Measurements from ENCODE around the gene CHAF1B. TPM values are rescaled to one million over a fixed set of nuclear protein-coding genes. Genes with fewer than 3 reads are reported as not detected.
"Not testable (repeated sequence)": the region's sequence is repeated elsewhere in the genome, so short reads cannot be mapped to it uniquely, and the experiment has no call there.

CHAF1B gene
- total and polyA plus RNA-seq, 2 experiments from 2014 or later: 3.0 to 5.2 TPM

DNA sequence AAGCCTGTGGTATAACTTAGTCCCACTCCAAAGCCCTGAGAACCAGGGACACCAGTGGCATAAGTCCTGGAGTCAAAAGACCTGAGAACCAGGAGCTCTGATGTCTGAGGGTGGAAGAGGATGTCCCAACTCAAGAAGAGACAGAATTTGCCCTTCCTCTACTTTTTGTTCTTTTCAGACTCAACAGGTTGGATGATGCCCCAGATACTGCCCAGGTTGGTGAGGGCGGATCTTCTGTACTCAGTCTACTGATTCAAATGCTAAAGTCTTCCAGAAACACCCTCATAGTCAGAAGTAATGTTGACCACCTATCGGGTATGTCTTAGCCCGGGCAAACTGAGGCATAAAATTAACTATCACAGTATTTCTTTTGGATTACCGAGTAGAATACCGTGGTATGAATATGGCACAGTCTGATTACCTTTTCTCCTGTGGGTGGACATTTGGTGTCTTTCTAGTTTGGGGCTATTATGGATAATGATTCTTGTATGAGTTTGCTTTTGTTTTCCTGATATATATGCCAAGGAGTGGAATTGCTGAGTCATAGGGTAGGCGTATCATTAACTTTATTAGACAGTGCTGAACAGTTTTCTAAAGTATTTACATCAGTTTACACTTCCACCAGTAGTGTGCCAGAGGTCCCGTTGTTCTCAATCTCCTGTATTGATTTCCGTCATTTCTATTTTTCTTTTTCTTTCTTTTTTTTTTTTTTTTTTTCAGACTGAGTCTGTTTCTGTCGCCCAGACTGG, 3.2 kb upstream of the CHAF1B start:
- Histone ChIP-seq H3K4me3 (no peak overlapping the region), H3K36me3 (ENCODE audit: low read depth) (peaks cover 11% of the 10 kb centered on the region; the same call in 1 of the 2 replicates), H3K27ac (no peak overlapping the region), H3K79me2 (ENCODE audit: insufficient read depth) (no peaks in the 10 kb centered on the region), H3K9ac (no peak overlapping the region), H4K20me1 (ENCODE audit: insufficient read depth) (no peaks in the 10 kb centered on the region), H3K4me1 (ENCODE audit: insufficient read depth) (peaks cover 5% of the 10 kb centered on the region; the same call in 1 of the 2 replicates), H3F3A (ENCODE audit: insufficient read depth) (peaks cover 21% of the 10 kb centered on the region), H3K4me2 (ENCODE audit: unreplicated experiment) (no peak overlapping the region), H2AFZ (no peak overlapping the region), H3K9me3 (ENCODE audit: low read depth) (no peaks in the 10 kb centered on the region), H3K27me3 (replicated peaks; ENCODE audit: insufficient read depth) (no peaks in the 10 kb centered on the region), H3K9me2 (ENCODE audit: insufficient read depth) (no peaks in the 10 kb centered on the region)
- 79 to 81% methylated on average over 9 of the region's 9 CpGs for WGBS, 2 experiments (ENCODE audit: low coverage in 1 of 2, low lambda C conversion rate in 2 of 2, missing lambda C conversion rate in 2 of 2)
- DNase-seq: peak; percentile 56
- no peak for TF ChIP-seq EZH2phosphoT487 (IDR thresholded peaks at IDR 0.05; ENCODE audit: insufficient read depth, low read depth)
- no peak for TF ChIP-seq EZH2 (IDR thresholded peaks at IDR 0.05; ENCODE audit: insufficient read depth, poor library complexity, severe bottlenecking)
- in situ Hi-C loops (cut with MboI): no loop called here

DNA sequence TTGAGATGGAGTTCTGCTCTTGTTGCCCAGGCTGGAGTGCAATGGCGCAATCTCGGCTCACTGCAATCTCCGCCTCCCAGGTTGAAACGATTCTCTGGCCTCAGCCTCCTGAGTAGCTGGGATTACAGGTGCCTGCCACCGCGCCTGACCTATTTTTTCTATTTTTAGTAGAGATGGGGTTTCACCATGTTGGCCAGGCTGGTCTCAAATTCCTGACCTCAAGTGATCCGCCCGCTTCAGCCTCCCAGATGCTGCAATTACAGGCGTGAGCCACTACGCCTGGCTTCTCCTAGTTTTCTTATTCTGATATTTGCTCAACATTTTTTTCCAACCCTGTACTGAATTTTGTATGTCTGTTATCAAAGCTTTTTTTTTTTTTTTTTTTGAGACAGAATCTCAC, 2.5 kb upstream of the CHAF1B start:
- H3K27me3 ChIP-seq (replicated peaks; ENCODE audit: insufficient read depth); H3K4me1 ChIP-seq (ENCODE audit: insufficient read depth); H3K4me2 ChIP-seq (ENCODE audit: unreplicated experiment); H2AFZ ChIP-seq; H4K20me1 ChIP-seq (ENCODE audit: insufficient read depth); H3K4me3 ChIP-seq; in situ Hi-C loops (cut with MboI); H3K36me3 ChIP-seq (ENCODE audit: low read depth); H3K9me2 ChIP-seq (ENCODE audit: insufficient read depth); H3K9me3 ChIP-seq (ENCODE audit: low read depth); H3K79me2 ChIP-seq (ENCODE audit: insufficient read depth); H3K9ac ChIP-seq; H3K27ac ChIP-seq; DNase-seq: not testable (repeated sequence)
- 88 to 95% methylated on average over 10 of the region's 10 CpGs for WGBS, 2 experiments (ENCODE audit: low coverage in 1 of 2, low lambda C conversion rate in 2 of 2, missing lambda C conversion rate in 2 of 2)
- peaks cover 21% of the 10 kb centered on the region for H3F3A ChIP-seq (ENCODE audit: insufficient read depth)

DNA sequence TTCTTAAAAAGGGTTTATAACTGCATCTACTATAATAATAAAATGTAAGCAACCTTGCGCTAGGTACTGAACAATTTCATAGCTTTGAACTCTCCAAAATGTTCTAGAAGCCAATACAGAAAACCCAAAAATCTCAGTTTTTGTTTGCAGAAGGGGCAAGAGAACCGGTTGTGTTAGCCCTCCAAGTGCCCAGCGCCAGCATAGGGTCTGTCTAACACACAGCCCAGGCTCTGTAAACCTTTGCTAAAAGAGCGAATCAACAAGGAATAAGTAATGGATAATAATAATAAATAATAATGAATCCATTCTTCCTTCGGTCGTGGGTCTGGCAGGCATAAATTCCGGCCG, 333 bp upstream of the CHAF1B start:
- Histone ChIP-seq H3K79me2 (ENCODE audit: insufficient read depth) (no peaks in the 10 kb centered on the region), H3K4me3 (peak overlapping the region; percentile 84), H2AFZ (0 out of 2 replicates have a peak overlapping the region, but pooled peaks have one; percentile 88), H3K9ac (no peak overlapping the region), H3K27ac (no peak overlapping the region), H3K27me3 (replicated peaks; ENCODE audit: insufficient read depth) (no peaks in the 10 kb centered on the region), H3K4me1 (ENCODE audit: insufficient read depth) (peaks cover 5% of the 10 kb centered on the region; the same call in 1 of the 2 replicates), H3K9me3 (ENCODE audit: low read depth) (no peaks in the 10 kb centered on the region), H3F3A (ENCODE audit: insufficient read depth) (peaks cover 12% of the 10 kb centered on the region; the same call in 1 of the 2 replicates), H4K20me1 (ENCODE audit: insufficient read depth) (no peaks in the 10 kb centered on the region), H3K9me2 (ENCODE audit: insufficient read depth) (no peaks in the 10 kb centered on the region), H3K36me3 (ENCODE audit: low read depth) (no peaks in the 10 kb centered on the region), H3K4me2 (ENCODE audit: unreplicated experiment) (peak overlapping the region; percentile 90)
- WGBS, 2 experiments (ENCODE audit: low coverage in 1 of 2, low lambda C conversion rate in 2 of 2, missing lambda C conversion rate in 2 of 2): 40 to 42% methylated on average over 8 of the region's 8 CpGs
- in situ Hi-C loops (cut with MboI): no loop called here
- TF ChIP-seq EZH2phosphoT487 (IDR thresholded peaks at IDR 0.05; ENCODE audit: insufficient read depth, low read depth) (no peak), EZH2 (IDR thresholded peaks at IDR 0.05; ENCODE audit: insufficient read depth, poor library complexity, severe bottlenecking) (no peak)
- no peak for DNase-seq

DNA sequence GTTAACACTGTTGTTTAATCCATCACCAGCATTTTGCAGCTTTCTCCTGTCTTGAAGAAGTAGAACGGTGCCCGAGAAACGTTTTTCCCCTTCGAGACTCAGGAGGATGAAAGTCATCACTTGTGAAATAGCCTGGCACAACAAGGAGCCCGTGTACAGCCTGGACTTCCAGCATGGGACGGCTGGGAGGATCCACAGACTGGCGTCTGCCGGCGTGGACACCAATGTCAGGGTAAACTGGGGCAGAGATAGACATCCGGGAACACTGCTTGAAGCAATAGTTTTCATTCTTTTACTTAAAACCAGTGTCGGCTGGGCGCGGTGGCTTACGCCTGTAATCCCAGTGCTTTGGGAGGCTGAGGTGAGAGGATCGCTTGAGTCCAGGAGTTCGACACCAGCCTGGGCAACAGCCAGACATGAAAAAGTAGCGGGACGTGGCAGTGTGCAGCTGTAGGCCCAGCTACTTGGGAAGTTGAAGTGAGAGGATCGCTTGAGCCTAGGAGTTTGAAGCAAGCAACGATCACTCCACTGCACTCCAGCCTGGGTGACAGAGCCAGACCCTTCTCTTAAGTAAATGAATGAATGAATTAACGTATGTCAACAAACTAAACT, 945 bp downstream of the CHAF1B start:
- Histone ChIP-seq H3K27ac (no peak overlapping the region), H4K20me1 (ENCODE audit: insufficient read depth) (no peaks in the 10 kb centered on the region), H3K27me3 (replicated peaks; ENCODE audit: insufficient read depth) (no peaks in the 10 kb centered on the region), H3K9me3 (ENCODE audit: low read depth) (no peaks in the 10 kb centered on the region), H3F3A (ENCODE audit: insufficient read depth) (peaks cover 11% of the 10 kb centered on the region; the same call in 1 of the 2 replicates), H3K4me3 (peak overlapping the region; percentile 84), H3K9ac (peak overlapping the region; percentile 81), H3K4me2 (ENCODE audit: unreplicated experiment) (peak overlapping the region; percentile 90), H3K36me3 (ENCODE audit: low read depth) (no peaks in the 10 kb centered on the region), H3K9me2 (ENCODE audit: insufficient read depth) (no peaks in the 10 kb centered on the region), H2AFZ (peak overlapping the region; percentile 88), H3K4me1 (ENCODE audit: insufficient read depth) (peaks cover 5% of the 10 kb centered on the region; the same call in 1 of the 2 replicates), H3K79me2 (ENCODE audit: insufficient read depth) (no peaks in the 10 kb centered on the region)
- TF ChIP-seq EZH2 (IDR thresholded peaks at IDR 0.05; ENCODE audit: insufficient read depth, poor library complexity, severe bottlenecking) (no peak), EZH2phosphoT487 (IDR thresholded peaks at IDR 0.05; ENCODE audit: insufficient read depth, low read depth) (no peak)
- WGBS, 2 experiments (ENCODE audit: low coverage in 1 of 2, low lambda C conversion rate in 2 of 2, missing lambda C conversion rate in 2 of 2): 57 to 58% methylated on average over 21 of the region's 21 CpGs
- DNase-seq: peak; percentile 48
- in situ Hi-C loops (cut with MboI): no loop called here

Data from GM23248 (cell line).